ENCODE data around the gene FOXC2. TPM values are rescaled to one million over a fixed set of nuclear protein-coding genes. Genes with fewer than 3 reads are reported as not detected.

The FOXC2 gene
- total and polyA plus RNA-seq, 9 of the 15 experiments (the other 6 are each of a cell fraction or from before 2014, with no cell fraction given): 0.01 to 0.11 (median 0.10) TPM; not detected in 5

GRCh38 chr16:86565181-86565631 is 1.4 kb upstream of the FOXC2 start:
- in situ Hi-C loops (cut with MboI) (loop anchor here (5.0 to 25.0 kb wide), 3 partner anchors 492 to 1072 kb away; no protein-coding TSS in a partner anchor), intact Hi-C loops (cut with micrococcal nuclease) (loop anchor here (10.0 kb wide), 1 partner anchor 630 kb away; no protein-coding TSS in a partner anchor)
- Histone ChIP-seq H3K9me1 (ENCODE audit: control insufficient read depth, insufficient read depth, low read length) (no peaks in the 10 kb centered on the region), H3K27me3 (ENCODE audit: control insufficient read depth in 2 of 2, insufficient read depth in 2 of 2, low read length in 2 of 2) (peaks cover 25 to 40% of the 10 kb centered on the region in 2 experiments), H2AFZ (ENCODE audit: low read depth, low read length) (no peak overlapping the region), H3K9ac (ENCODE audit: insufficient read depth in 1 of 2, low read depth in 2 of 2, low read length in 2 of 2) (no peak overlapping the region), H3K4me3 (no peak overlapping the region), H3K9me3 (replicated peaks; ENCODE audit: control insufficient read depth, insufficient read depth, low read depth, low read length) (no peaks in the 10 kb centered on the region), H3K79me2 (ENCODE audit: control insufficient read depth, insufficient read depth, low read length) (no peaks in the 10 kb centered on the region), H4K20me1 (replicated peaks; ENCODE audit: control insufficient read depth, insufficient read depth, low read length) (no peaks in the 10 kb centered on the region), H3K4me1 (replicated peaks in 1 of 2; ENCODE audit: control insufficient read depth in 2 of 2, insufficient read depth in 2 of 2, low read length in 2 of 2) (peaks cover 0 to 8% of the 10 kb centered on the region in 2 experiments; a peak in 1 of 5 replicates), H3K27ac (ENCODE audit: extremely low read depth, low read depth, low read length) (no peak overlapping the region), H3K4me2 (ENCODE audit: insufficient read depth, low read length) (no peak overlapping the region), H3K36me3 (ENCODE audit: control insufficient read depth, insufficient read depth, low read length) (no peaks in the 10 kb centered on the region)
- ChIA-PET CTCF (ENCODE audit: low intra/inter-chr PET ratio) (interaction anchor here (3.1 kb wide), 1 partner anchor 497 kb away, joined by 76 read pairs; no protein-coding TSS in a partner anchor), POLR2A (interaction anchor here (0.7 kb wide), 1 partner anchor 34 kb away, joined by 3 read pairs; no protein-coding TSS in a partner anchor)
- BruUV-seq (replicated peaks): no TSS peak
- DNase-seq (ENCODE audit: extremely low read depth in 1 of 4, low spot score in 3 of 4): no peak
- FAIRE-seq: no peak
- ATAC-seq: no peak
- WGBS (ENCODE audit: insufficient coverage, low coverage, missing lambda C conversion rate): 24% methylated on average over 16 of the region's 16 CpGs
- TF ChIP-seq CSDE1 (IDR thresholded peaks at IDR 0.05) (no peak), ZNF197 (CRISPR knock-in tag; IDR thresholded peaks at IDR 0.05; ENCODE audit: low read depth) (no peak), HEY1 (CRISPR knock-in tag; IDR thresholded peaks at IDR 0.05; ENCODE audit: borderline replicate concordance) (no peak), JUND (IDR thresholded peaks at IDR 0.05; ENCODE audit: borderline replicate concordance, low read depth, low read length) (no peak), JUND (tag; IDR thresholded peaks at IDR 0.05; ENCODE audit: borderline replicate concordance, low read depth, low read length) (no peak), SIX5 (IDR thresholded peaks at IDR 0.05; ENCODE audit: borderline replicate concordance in 1 of 2, insufficient read depth in 1 of 2, low read depth in 1 of 2, low read length in 2 of 2) (no peak), NR1H2 (CRISPR knock-in tag; IDR thresholded peaks at IDR 0.05) (no peak), MLLT1 (IDR thresholded peaks at IDR 0.05) (no peak), CTCF (IDR thresholded peaks at IDR 0.05 in 2 of 3, conservative IDR thresholded peaks at IDR 0.05 in 1 of 3; ENCODE audit: insufficient read depth in 2 of 3, low read depth in 1 of 3, low read length in 3 of 3) (no peak), SMAD3 (CRISPR knock-in tag; conservative IDR thresholded peaks at IDR 0.05) (no peak), HINFP (tag; conservative IDR thresholded peaks at IDR 0.05; ENCODE audit: low read depth) (no peak), PRMT5 (CRISPR knock-in tag; IDR thresholded peaks at IDR 0.05) (no peak), ZNF76 (CRISPR knock-in tag; IDR thresholded peaks at IDR 0.05; ENCODE audit: borderline replicate concordance) (no peak), FUS (optimal IDR thresholded peaks at IDR 0.05; ENCODE audit: low read depth, low read length) (no peak), ZNF24 (IDR thresholded peaks at IDR 0.05) (no peak)
